ENCODE results near the gene KCNQ1. TPM values are rescaled to one million over a fixed set of nuclear protein-coding genes. Genes with fewer than 3 reads are reported as not detected.

KCNQ1 gene
- total and polyA plus RNA-seq, 7 donors: 0.48 to 3.1 (median 1.1) TPM

- Histone ChIP-seq H3K36me3 (ENCODE audit: insufficient read depth in 1 of 2, low read depth in 1 of 2) (no peaks in the 10 kb centered on the region), H3K4me3 (peak within 1 kb of the TSS; percentile 72), H3K4me1 (peaks cover 17% of the 10 kb centered on the region), H3K9me3 (no peaks in the 10 kb centered on the region), H3K27ac (peak within 1 kb of the TSS; percentile 94), H3K27me3 (ENCODE audit: insufficient read depth in 3 of 3, low read length in 2 of 3) (no peaks in the 10 kb centered on the region)
- DNase-seq (peak; percentile 90 to 94), ATAC-seq (peak; percentile 87 to 92 (median 89))
- TF ChIP-seq, protein P1, sequence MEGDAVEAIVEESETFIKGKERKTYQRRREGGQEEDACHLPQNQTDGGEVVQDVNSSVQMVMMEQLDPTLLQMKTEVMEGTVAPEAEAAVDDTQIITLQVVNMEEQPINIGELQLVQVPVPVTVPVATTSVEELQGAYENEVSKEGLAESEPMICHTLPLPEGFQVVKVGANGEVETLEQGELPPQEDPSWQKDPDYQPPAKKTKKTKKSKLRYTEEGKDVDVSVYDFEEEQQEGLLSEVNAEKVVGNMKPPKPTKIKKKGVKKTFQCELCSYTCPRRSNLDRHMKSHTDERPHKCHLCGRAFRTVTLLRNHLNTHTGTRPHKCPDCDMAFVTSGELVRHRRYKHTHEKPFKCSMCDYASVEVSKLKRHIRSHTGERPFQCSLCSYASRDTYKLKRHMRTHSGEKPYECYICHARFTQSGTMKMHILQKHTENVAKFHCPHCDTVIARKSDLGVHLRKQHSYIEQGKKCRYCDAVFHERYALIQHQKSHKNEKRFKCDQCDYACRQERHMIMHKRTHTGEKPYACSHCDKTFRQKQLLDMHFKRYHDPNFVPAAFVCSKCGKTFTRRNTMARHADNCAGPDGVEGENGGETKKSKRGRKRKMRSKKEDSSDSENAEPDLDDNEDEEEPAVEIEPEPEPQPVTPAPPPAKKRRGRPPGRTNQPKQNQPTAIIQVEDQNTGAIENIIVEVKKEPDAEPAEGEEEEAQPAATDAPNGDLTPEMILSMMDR (IDR thresholded peaks at IDR 0.05): no peak
- 47 to 52% (median 48%) methylated on average over 72 to 98 of the region's 98 CpGs for whole genome bisulfite sequencing, 3 donors
- intact Hi-C loops (cut with DNase I): loop anchor here in 1 of 2 donors (5.0 to 10.0 kb wide), 2 partner anchors 78 to 185 kb away; partner anchors contain the start of gene CDKN1C
Observed at GRCh38 chr11:2699531-2700414, 255.0 kb downstream of the KCNQ1 start, which contains the start of gene KCNQ1OT1. KCNQ1OT1 (minus strand) TSS chr11:2699994.

DNA sequence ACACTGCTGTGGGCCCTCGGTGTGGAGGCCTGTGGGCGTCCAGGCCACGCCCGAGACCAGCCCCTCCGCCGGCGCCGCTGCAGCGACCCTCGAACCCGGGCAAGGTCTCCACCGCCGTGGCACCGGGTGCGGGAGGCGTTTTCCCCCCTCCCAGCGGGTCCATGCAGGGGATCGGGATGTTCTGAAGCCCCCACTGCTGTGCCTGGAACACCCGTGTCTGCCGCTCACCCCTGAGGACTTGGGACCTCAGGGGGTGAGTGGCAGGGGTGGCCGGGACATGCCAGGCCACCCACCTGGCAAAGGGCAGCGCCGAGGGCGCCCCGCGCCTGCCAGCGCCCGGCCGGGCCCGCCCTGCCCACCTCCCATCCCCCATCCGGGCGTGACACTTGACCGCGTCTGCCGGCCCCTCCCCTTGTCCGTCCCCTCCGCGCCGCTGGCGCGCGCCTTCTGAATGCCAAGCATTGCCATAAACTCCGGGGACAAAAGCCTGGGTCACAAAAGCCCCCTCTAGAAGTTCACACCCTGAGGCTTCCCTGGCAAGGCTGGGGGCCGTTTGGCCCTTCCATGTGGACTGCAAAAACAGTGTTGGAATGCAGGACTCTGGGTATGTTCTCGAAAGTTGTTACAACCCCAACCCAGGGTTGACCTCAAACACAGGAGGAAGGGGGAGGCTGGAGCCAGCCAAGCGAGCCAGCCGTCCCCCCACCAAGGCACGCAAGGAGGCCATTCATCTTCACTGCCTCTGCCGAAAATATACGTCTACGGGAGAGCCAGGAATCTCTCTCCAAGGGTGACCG is 255.8 kb downstream of the KCNQ1 start:
- peak overlapping the region; percentile 72 for H3K4me3 ChIP-seq
- H3K36me3 ChIP-seq (ENCODE audit: insufficient read depth in 1 of 2, low read depth in 1 of 2): no peaks in the 10 kb centered on the region
- intact Hi-C loops (cut with DNase I): loop anchor here in 1 of 2 donors (5.0 kb wide), 1 partner anchor 77 kb away; no protein-coding TSS in a partner anchor
- 38 to 50% (median 44%) methylated on average over 38 to 52 of the region's 52 CpGs for WGBS, 3 donors
- H3K9me3 ChIP-seq: no peaks in the 10 kb centered on the region
- ATAC-seq (peak; percentile 59 to 72 (median 68)), DNase-seq (peak; percentile 81 to 86)
- peak overlapping the region; percentile 94 for H3K27ac ChIP-seq
- no peaks in the 10 kb centered on the region for H3K27me3 ChIP-seq (ENCODE audit: insufficient read depth in 3 of 3, low read length in 2 of 3)
- H3K4me1 ChIP-seq: peaks cover 17% of the 10 kb centered on the region
- TF ChIP-seq, protein P1 (IDR thresholded peaks at IDR 0.05): no peak

GRCh38 chr11:2701230-2701629 is 256.4 kb downstream of the KCNQ1 start:
- Histone ChIP-seq H3K27me3 (ENCODE audit: insufficient read depth in 3 of 3, low read length in 2 of 3) (no peaks in the 10 kb centered on the region), H3K4me1 (peaks cover 17% of the 10 kb centered on the region), H3K27ac (peak overlapping the region; percentile 94), H3K4me3 (no peak overlapping the region), H3K9me3 (no peaks in the 10 kb centered on the region), H3K36me3 (ENCODE audit: insufficient read depth in 1 of 2, low read depth in 1 of 2) (no peaks in the 10 kb centered on the region)
- intact Hi-C loops (cut with DNase I): loop anchor here in 1 of 2 donors (5.0 kb wide), 1 partner anchor 76 kb away; no protein-coding TSS in a partner anchor
- 65 to 79% (median 68%) methylated on average over 7 of the region's 7 CpGs for WGBS, 3 donors
- ATAC-seq (peak; percentile 21 to 53 (median 35)), DNase-seq (peak in 1 of 2 donors; percentile 66)
- TF ChIP-seq, protein P1 (IDR thresholded peaks at IDR 0.05): no peak

- Histone ChIP-seq H3K36me3 (ENCODE audit: insufficient read depth in 1 of 2, low read depth in 1 of 2) (no peaks in the 10 kb centered on the region), H3K9me3 (no peaks in the 10 kb centered on the region), H3K27me3 (ENCODE audit: insufficient read depth in 3 of 3, low read length in 2 of 3) (no peaks in the 10 kb centered on the region), H3K4me1 (peaks cover 16% of the 10 kb centered on the region), H3K4me3 (no peak overlapping the region), H3K27ac (peak overlapping the region; percentile 94)
- no peak for ATAC-seq
- WGBS, 3 donors: 82 to 93% (median 88%) methylated on average over 5 of the region's 5 CpGs
- TF ChIP-seq, protein P1 (IDR thresholded peaks at IDR 0.05): no peak
- no peak for DNase-seq
- intact Hi-C loops (cut with DNase I): loop anchor here in 1 of 2 donors (5.0 kb wide), 1 partner anchor 75 kb away; no protein-coding TSS in a partner anchor
Observed at GRCh38 chr11:2701898-2702434, 257.2 kb downstream of the KCNQ1 start.

All from psoas muscle (tissue), 8 donors.